ENCODE measurements around the gene MAML3.

Gene MAML3

GRCh38 chr4:139694522-139695107 lies 459.4 kb downstream of the MAML3 start:
- DNase-seq (ENCODE audit: low read depth), result no peak
- TF ChIP-seq MAX (IDR thresholded peaks at IDR 0.05; ENCODE audit: low read depth, low read length), result no peak
- no peak for TF ChIP-seq POLR2A (IDR thresholded peaks at IDR 0.05; ENCODE audit: extremely low read depth, insufficient read length)
- TF ChIP-seq MYC (IDR thresholded peaks at IDR 0.05; ENCODE audit: low read depth, low read length), result no peak
- no peak for TF ChIP-seq CTCF (IDR thresholded peaks at IDR 0.05; ENCODE audit: low read depth, low read length)

GRCh38 chr4:139692309-139693012 lies 461.5 kb downstream of the MAML3 start:
- H3K4me3 ChIP-seq (ENCODE audit: low read depth, low read length), result no peak overlapping the region
- DNase-seq (ENCODE audit: low read depth), result peak; percentile 17
- TF ChIP-seq CTCF (IDR thresholded peaks at IDR 0.05; ENCODE audit: low read depth, low read length) (peak; percentile 12), MAX (IDR thresholded peaks at IDR 0.05; ENCODE audit: low read depth, low read length) (no peak)

More at GRCh38 chr4:139694522-139695107, 459.4 kb downstream of the MAML3 start:
- no peak overlapping the region for H3K4me3 ChIP-seq (ENCODE audit: low read depth, low read length)

GRCh38 chr4:139690419-139690818 lies 463.6 kb downstream of the MAML3 start:
- no peak overlapping the region for H3K4me3 ChIP-seq (ENCODE audit: low read depth, low read length)
- TF ChIP-seq CTCF (IDR thresholded peaks at IDR 0.05; ENCODE audit: low read depth, low read length), result no peak
- no peak for TF ChIP-seq MYC (IDR thresholded peaks at IDR 0.05; ENCODE audit: low read depth, low read length)
- no peak for TF ChIP-seq MAX (IDR thresholded peaks at IDR 0.05; ENCODE audit: low read depth, low read length)
- TF ChIP-seq POLR2A (IDR thresholded peaks at IDR 0.05; ENCODE audit: extremely low read depth, insufficient read length), result no peak
- DNase-seq (ENCODE audit: low read depth), result no peak

- no peak for TF ChIP-seq MYC (IDR thresholded peaks at IDR 0.05; ENCODE audit: low read depth, low read length)
- TF ChIP-seq CTCF (IDR thresholded peaks at IDR 0.05; ENCODE audit: low read depth, low read length), result no peak
- no peak for TF ChIP-seq POLR2A (IDR thresholded peaks at IDR 0.05; ENCODE audit: extremely low read depth, insufficient read length)
- TF ChIP-seq MAX (IDR thresholded peaks at IDR 0.05; ENCODE audit: low read depth, low read length), result no peak
- H3K4me3 ChIP-seq (ENCODE audit: low read depth, low read length), result no peak overlapping the region
- no peak for DNase-seq (ENCODE audit: low read depth)
Observed at GRCh38 chr4:139689093-139689722, 464.8 kb downstream of the MAML3 start.

- DNase-seq (ENCODE audit: low read depth), result no peak
- no peak for TF ChIP-seq CTCF (IDR thresholded peaks at IDR 0.05; ENCODE audit: low read depth, low read length)
- TF ChIP-seq MYC (IDR thresholded peaks at IDR 0.05; ENCODE audit: low read depth, low read length), result no peak
- no peak for TF ChIP-seq MAX (IDR thresholded peaks at IDR 0.05; ENCODE audit: low read depth, low read length)
- no peak for TF ChIP-seq POLR2A (IDR thresholded peaks at IDR 0.05; ENCODE audit: extremely low read depth, insufficient read length)
Observed at GRCh38 chr4:139686988-139687387, 467.0 kb downstream of the MAML3 start.

More at GRCh38 chr4:139686988-139687387, 467.0 kb downstream of the MAML3 start:
- H3K4me3 ChIP-seq (ENCODE audit: low read depth, low read length), result no peak overlapping the region

Measured in NB4 (cell line).